Mesodermal cell (in vitro differentiated cells): ENCODE results near the gene TNFRSF19.
"Not testable (repeated sequence)": the region's sequence is repeated elsewhere in the genome, so short reads cannot be mapped to it uniquely, and the experiment has no call there.

Experiments used
- H3K27ac ChIP-seq: 2 replicates; pipeline ENCODE4 v1.7.0; 2013; ENCODE audit warnings: mild to moderate bottlenecking, low read depth, low read length, moderate library complexity; ENCODE audit not compliant: severe bottlenecking
- H3K36me3 ChIP-seq: 2 replicates; pipeline ENCODE4 v1.7.1; 2013; ENCODE audit warnings: mild to moderate bottlenecking, low read length, moderate library complexity; ENCODE audit not compliant: control insufficient read depth, insufficient read depth
- H3K4me1 ChIP-seq: one replicate; pipeline ENCODE4 v1.7.1; 2013; ENCODE audit warnings: mild to moderate bottlenecking, low read length; ENCODE audit not compliant: insufficient read depth, control insufficient read depth, poor library complexity, severe bottlenecking
- H3K4me3 ChIP-seq: 2 replicates; pipeline ENCODE4 v1.7.0; 2013; ENCODE audit warnings: low read length, control low read depth, mild to moderate bottlenecking; ENCODE audit not compliant: insufficient read depth, poor library complexity, severe bottlenecking; ENCODE audit errors: extremely low read depth
- H3K9me3 ChIP-seq: 2 replicates; pipeline ENCODE4 v1.7.1; 2013; ENCODE audit warnings: mild to moderate bottlenecking, low read length, moderate library complexity; ENCODE audit not compliant: control insufficient read depth
- WGBS, 2 experiments: methylation state at CpG; one replicate each; pipeline ENCODE4 v1.1.5; 2013; ENCODE audit warnings: missing lambda C conversion rate in 2 of 2; ENCODE audit not compliant: insufficient coverage in 2 of 2; 5-methylcytosine and 5-hydroxymethylcytosine counted together

The TNFRSF19 gene

GRCh38 chr13:23673867-23674605 lies 103.8 kb downstream of the TNFRSF19 start:
- Histone ChIP-seq H3K27ac (no peak overlapping the region), H3K9me3 (peaks cover 6% of the 10 kb centered on the region), H3K4me1 (peaks cover 3% of the 10 kb centered on the region), H3K4me3 (no peak overlapping the region), H3K36me3 (peaks cover 14% of the 10 kb centered on the region)
- WGBS, 2 experiments, result 87 to 100% methylated on average over 2 to 6 of the region's 8 CpGs

- Histone ChIP-seq H3K36me3 (peaks cover 14% of the 10 kb centered on the region), H3K4me3 (no peak overlapping the region), H3K27ac (no peak overlapping the region), H3K4me1 (peaks cover 3% of the 10 kb centered on the region), H3K9me3 (peaks cover 6% of the 10 kb centered on the region)
- WGBS, 2 experiments, result 95 to 96% methylated on average over 3 of the region's 5 CpGs
Measured at GRCh38 chr13:23674795-23675640, 104.8 kb downstream of the TNFRSF19 start.

GRCh38 chr13:23677679-23678288 lies 107.6 kb downstream of the TNFRSF19 start:
- H3K4me3 ChIP-seq, H3K27ac ChIP-seq, H3K4me1 ChIP-seq, H3K9me3 ChIP-seq: not testable (repeated sequence)
- WGBS, 2 experiments, result 97 to 99% methylated on average over 10 to 24 of the region's 24 CpGs
- H3K36me3 ChIP-seq, result peaks cover 11% of the 10 kb centered on the region

GRCh38 chr13:23678795-23679194 lies 108.6 kb downstream of the TNFRSF19 start:
- Histone ChIP-seq H3K9me3 (peaks cover 9% of the 10 kb centered on the region), H3K36me3 (peaks cover 11% of the 10 kb centered on the region), H3K4me1 (no peaks in the 10 kb centered on the region), H3K4me3 (no peak overlapping the region), H3K27ac (no peak overlapping the region)
- no CpG with 5 or more reads among the region's 2 CpGs for WGBS, 2 experiments

GRCh38 chr13:23679220-23679619 lies 109.0 kb downstream of the TNFRSF19 start:
- no peak overlapping the region for H3K27ac ChIP-seq
- H3K4me3 ChIP-seq, result no peak overlapping the region
- no peaks in the 10 kb centered on the region for H3K4me1 ChIP-seq
- H3K36me3 ChIP-seq, result peaks cover 11% of the 10 kb centered on the region
- peaks cover 9% of the 10 kb centered on the region for H3K9me3 ChIP-seq
- 100% methylated on average over 2 of the region's 2 CpGs for WGBS, 2 experiments

- peaks cover 20% of the 10 kb centered on the region for H3K9me3 ChIP-seq
- WGBS, 2 experiments, result 80 to 83% methylated on average over 6 to 9 of the region's 10 CpGs
- H3K27ac ChIP-seq, result no peak overlapping the region
- no peaks in the 10 kb centered on the region for H3K4me1 ChIP-seq
- no peak overlapping the region for H3K4me3 ChIP-seq
- H3K36me3 ChIP-seq, result no peaks in the 10 kb centered on the region
Measured at GRCh38 chr13:23680845-23681669, 110.8 kb downstream of the TNFRSF19 start.

GRCh38 chr13:23683084-23683483 lies 112.9 kb downstream of the TNFRSF19 start:
- Histone ChIP-seq H3K9me3 (peaks cover 24% of the 10 kb centered on the region), H3K4me3 (no peak overlapping the region), H3K4me1 (no peaks in the 10 kb centered on the region), H3K27ac (no peak overlapping the region), H3K36me3 (no peaks in the 10 kb centered on the region)
- WGBS, 2 experiments, result 94 to 100% methylated on average over 3 to 4 of the region's 4 CpGs

- H3K4me1 ChIP-seq, result no peaks in the 10 kb centered on the region
- H3K4me3 ChIP-seq, result no peak overlapping the region
- H3K27ac ChIP-seq, result no peak overlapping the region
- H3K9me3 ChIP-seq, result peaks cover 24% of the 10 kb centered on the region
- WGBS, 2 experiments, result 90 to 100% methylated on average over 1 of the region's 2 CpGs
- no peaks in the 10 kb centered on the region for H3K36me3 ChIP-seq
Measured at GRCh38 chr13:23684647-23685046, 114.4 kb downstream of the TNFRSF19 start.

GRCh38 chr13:23685416-23685815 lies 115.2 kb downstream of the TNFRSF19 start:
- Histone ChIP-seq H3K4me1 (no peaks in the 10 kb centered on the region), H3K9me3 (peaks cover 24% of the 10 kb centered on the region), H3K4me3 (no peak overlapping the region), H3K27ac (no peak overlapping the region), H3K36me3 (no peaks in the 10 kb centered on the region)
- WGBS, 2 experiments, result no CpG with 5 or more reads among the region's 1 CpG

GRCh38 chr13:23686948-23687347 lies 116.7 kb downstream of the TNFRSF19 start:
- Histone ChIP-seq H3K27ac (no peak overlapping the region), H3K9me3 (peaks cover 23% of the 10 kb centered on the region), H3K4me1 (no peaks in the 10 kb centered on the region), H3K36me3 (no peaks in the 10 kb centered on the region), H3K4me3 (no peak overlapping the region)
- 100% methylated on average over 2 of the region's 3 CpGs; no CpG with 5 or more reads in 1 of the 2 experiments for WGBS, 2 experiments
